ENCODE results near the gene ZNF490.

The ZNF490 gene

DNA sequence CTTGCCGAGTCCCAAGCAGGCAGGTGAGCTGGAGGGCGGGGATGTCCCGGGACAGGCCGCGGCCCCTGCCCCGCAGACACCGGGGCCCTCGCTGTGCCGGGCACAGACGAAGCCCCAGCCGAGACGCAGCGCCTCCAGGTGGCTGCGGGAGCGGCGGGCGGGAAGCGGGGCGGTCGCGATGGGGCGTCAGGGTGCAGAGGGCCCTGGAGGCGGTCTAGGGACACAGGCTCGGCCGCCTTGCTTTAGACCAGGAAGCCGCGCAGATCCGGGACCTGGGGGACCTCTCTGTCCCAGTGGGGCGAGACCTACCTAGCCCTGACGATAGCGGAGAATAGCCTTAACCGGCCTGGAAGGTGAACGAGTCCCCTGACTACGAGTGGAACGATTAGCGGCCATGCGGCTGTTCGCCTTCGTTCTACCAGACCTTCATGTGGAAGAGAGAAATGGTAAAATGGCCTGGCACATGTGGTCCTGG, 55.1 kb downstream of the ZNF490 start:
- DNase-seq (ENCODE audit: low spot score), result no peak
- TF ChIP-seq, protein P1, sequence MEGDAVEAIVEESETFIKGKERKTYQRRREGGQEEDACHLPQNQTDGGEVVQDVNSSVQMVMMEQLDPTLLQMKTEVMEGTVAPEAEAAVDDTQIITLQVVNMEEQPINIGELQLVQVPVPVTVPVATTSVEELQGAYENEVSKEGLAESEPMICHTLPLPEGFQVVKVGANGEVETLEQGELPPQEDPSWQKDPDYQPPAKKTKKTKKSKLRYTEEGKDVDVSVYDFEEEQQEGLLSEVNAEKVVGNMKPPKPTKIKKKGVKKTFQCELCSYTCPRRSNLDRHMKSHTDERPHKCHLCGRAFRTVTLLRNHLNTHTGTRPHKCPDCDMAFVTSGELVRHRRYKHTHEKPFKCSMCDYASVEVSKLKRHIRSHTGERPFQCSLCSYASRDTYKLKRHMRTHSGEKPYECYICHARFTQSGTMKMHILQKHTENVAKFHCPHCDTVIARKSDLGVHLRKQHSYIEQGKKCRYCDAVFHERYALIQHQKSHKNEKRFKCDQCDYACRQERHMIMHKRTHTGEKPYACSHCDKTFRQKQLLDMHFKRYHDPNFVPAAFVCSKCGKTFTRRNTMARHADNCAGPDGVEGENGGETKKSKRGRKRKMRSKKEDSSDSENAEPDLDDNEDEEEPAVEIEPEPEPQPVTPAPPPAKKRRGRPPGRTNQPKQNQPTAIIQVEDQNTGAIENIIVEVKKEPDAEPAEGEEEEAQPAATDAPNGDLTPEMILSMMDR (IDR thresholded peaks at IDR 0.05; ENCODE audit: extremely low read depth, missing control alignments), result no peak

DNA sequence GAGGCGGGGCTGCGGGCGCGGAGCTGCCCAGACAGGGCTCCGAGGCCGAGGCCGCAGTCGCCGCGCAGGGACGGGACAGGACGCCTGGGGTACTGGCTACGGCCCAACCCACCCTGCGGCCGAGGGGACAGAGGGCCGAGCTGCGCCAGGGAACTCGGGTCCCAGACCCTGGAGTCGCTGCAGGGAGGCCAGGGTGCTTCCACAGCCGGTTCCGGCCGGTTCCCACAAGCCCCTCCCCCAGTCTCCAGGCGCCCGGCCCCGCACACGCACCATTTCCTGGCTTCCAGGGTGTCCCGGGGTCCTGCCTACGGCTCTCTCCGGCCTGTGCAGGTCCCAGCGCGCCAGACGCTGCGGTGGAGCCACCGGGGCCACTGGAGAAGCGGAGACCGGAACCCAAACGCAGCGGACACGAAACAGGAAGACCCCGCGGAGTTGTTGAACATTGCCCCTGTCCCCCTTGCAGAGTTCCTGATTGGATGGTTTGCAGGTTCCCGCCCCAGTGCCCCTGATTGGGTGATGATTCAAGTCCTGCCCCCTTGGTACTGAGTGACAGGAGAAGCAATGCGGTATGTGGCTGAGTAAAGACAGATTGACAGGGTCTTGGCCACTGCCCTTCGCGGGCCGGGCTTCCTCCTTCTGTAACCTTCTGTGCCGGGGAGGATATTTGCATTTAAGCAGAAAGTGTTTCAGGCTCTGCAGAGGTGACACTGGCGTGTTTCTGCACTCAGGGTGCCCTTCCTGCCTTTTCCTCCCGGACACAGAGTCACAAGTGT, 59.4 kb downstream of the ZNF490 start, which contains the start of gene ZNF564:
ZNF564 (minus strand) TSS at position 423 of the 773 bp plus-strand sequence; CDS start at position 273, 150 bp downstream.
- TF ChIP-seq, protein P1 (IDR thresholded peaks at IDR 0.05; ENCODE audit: extremely low read depth, missing control alignments), result no peak
- peak; percentile 99 for DNase-seq (ENCODE audit: low spot score)

DNA sequence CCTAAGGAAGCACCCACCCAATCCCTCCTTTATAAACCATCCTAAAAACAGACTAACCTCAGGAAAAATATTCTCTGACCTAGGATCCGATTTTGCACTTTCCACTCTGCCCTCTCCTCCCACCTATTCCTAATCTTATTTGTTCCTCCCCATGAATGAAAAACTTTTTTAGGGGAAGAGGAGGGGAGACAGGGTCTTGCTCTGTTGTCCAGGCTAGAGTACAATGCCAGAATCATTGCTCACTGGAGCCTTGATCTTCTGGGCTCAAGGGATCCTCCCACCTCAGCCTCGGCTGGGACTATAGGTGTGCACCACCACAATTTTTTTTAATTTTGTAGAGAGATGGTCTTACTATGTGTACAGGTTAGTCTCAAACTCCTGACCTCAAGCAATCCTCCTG, 63.7 kb downstream of the ZNF490 start:
- no peak for DNase-seq (ENCODE audit: low spot score)

DNA sequence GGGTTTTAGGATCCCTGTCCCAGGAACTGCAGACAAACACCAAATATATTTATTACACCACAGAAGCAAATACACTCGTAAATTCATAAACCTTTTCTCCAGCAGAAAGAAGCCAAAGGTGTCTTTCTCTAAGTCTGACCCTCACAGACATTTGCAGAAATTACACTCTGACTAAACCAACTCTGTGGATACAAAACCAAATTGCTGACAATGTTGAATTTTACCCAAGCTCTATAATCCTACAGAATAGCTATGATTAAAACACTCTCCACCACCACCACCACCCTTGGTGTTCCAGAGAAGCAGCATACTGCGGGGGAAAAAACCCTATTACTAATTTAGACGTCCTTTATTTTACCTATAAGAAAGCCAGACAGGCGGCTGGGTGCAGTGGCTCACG, 64.5 kb downstream of the ZNF490 start:
- DNase-seq (ENCODE audit: low spot score), result no peak
- TF ChIP-seq, protein P1 (IDR thresholded peaks at IDR 0.05; ENCODE audit: extremely low read depth, missing control alignments), result no peak

More for the DNA sequence above, 63.7 kb downstream of the ZNF490 start:
- TF ChIP-seq, protein P1 (IDR thresholded peaks at IDR 0.05; ENCODE audit: extremely low read depth, missing control alignments), result no peak

DNA sequence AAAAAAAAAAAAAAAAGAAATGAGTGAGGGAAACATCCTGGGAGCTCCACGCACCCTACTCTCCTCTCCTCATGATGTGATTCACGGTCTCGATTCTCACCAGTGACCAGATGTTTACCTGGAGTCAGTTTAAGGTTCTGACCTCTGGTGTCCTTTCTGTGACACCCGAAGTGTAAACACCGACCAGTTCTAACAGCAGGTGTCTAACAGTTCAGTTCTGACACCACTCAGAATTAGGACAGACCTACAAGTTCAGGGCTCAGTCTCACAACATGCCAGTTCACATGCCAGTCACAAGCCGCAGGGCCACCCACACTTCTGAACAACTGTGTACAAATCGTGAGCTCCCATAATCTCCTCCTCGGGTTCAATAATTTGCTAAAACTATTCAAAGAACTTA, 65.3 kb downstream of the ZNF490 start:
- TF ChIP-seq, protein P1 (IDR thresholded peaks at IDR 0.05; ENCODE audit: extremely low read depth, missing control alignments), result no peak
- no peak for DNase-seq (ENCODE audit: low spot score)

DNA sequence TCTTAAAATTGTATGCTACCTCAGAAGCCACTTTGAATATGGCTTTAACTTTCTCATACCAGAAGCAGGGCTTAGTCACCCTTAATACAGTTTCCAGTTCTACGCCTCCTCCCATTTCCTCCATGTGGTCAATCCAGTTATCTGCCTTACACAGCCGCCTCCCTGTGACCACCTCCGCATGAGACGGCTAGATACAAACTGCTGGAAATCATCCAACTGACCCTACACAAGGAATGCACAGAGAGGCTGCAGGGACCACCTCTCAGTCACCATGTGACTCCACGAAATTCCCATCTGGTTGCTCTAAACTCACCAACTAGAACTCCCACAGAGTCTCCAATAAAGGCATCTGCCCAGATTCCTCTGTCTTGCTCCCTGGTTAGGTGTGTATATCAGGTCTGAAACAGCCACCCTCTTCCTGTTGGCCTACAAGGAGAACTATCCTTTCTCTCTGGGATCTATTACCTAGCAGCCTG, 66.2 kb downstream of the ZNF490 start:
- no peak for DNase-seq (ENCODE audit: low spot score)
- TF ChIP-seq, protein P1 (IDR thresholded peaks at IDR 0.05; ENCODE audit: extremely low read depth, missing control alignments), result no peak

DNA sequence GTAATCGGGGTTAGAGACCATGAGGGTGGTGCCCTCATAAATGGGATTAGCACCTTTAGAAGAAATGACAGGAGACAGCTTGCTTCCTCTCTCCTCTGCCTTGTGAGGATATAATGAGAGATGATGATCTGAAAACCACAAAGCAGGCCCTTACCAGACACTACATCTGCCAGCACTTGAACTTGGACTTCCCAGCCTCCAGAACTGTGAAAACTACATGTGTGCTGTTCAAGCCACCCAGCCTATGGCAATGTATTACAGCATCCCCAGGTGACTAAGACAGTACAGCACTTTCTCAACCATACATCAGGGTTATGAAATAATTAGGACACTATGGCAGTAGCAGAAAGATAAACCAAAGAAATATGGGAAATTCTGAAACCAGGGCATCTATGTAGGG, 66.8 kb downstream of the ZNF490 start:
- DNase-seq (ENCODE audit: low spot score), result no peak
- TF ChIP-seq, protein P1 (IDR thresholded peaks at IDR 0.05; ENCODE audit: extremely low read depth, missing control alignments), result no peak

All from GM20000 (cell line).